Measurements from ENCODE around the gene PRKAG2.
"Not testable (repeated sequence)": the region's sequence is repeated elsewhere in the genome, so short reads cannot be mapped to it uniquely, and the experiment has no call there.

PRKAG2 gene

GRCh38 chr7:151849008-151849878, 27.7 kb downstream of the PRKAG2 start:
- no peak for DNase-seq

GRCh38 chr7:151847681-151848081, 29.2 kb downstream of the PRKAG2 start:
- no peak for DNase-seq

GRCh38 chr7:151847136-151847535, 29.8 kb downstream of the PRKAG2 start:
- DNase-seq: no peak

GRCh38 chr7:151845412-151846205, 31.3 kb downstream of the PRKAG2 start:
- no peak for DNase-seq

GRCh38 chr7:151844825-151845200, 32.1 kb downstream of the PRKAG2 start:
- DNase-seq: no peak

GRCh38 chr7:151844071-151844824, 32.7 kb downstream of the PRKAG2 start:
- DNase-seq: no peak

GRCh38 chr7:151843181-151843580, 33.7 kb downstream of the PRKAG2 start:
- DNase-seq: no peak

GRCh38 chr7:151841395-151842051, 35.4 kb downstream of the PRKAG2 start:
- DNase-seq: not testable (repeated sequence)

- DNase-seq: peak in 1 of 5 donors; percentile 39
These were observed 36.6 kb downstream of the PRKAG2 start for GRCh38 chr7:151840088-151840910.

- DNase-seq: no peak
These were observed 37.4 kb downstream of the PRKAG2 start for GRCh38 chr7:151839451-151839921.

- peak in 2 of 5 donors; percentile 26 to 96 for DNase-seq
These were observed 38.0 kb downstream of the PRKAG2 start for GRCh38 chr7:151838861-151839381.

- no peak for DNase-seq
These were observed 38.8 kb downstream of the PRKAG2 start for GRCh38 chr7:151838072-151838471.

- DNase-seq: no peak
These were observed 39.5 kb downstream of the PRKAG2 start for GRCh38 chr7:151837285-151838042.

GRCh38 chr7:151836927-151837205, 40.0 kb downstream of the PRKAG2 start:
- no peak for DNase-seq

- no peak for DNase-seq
These were observed 40.6 kb downstream of the PRKAG2 start for GRCh38 chr7:151836191-151836926.

- no peak for DNase-seq
These were observed 41.3 kb downstream of the PRKAG2 start for GRCh38 chr7:151835636-151836035.

- peak in 1 of 5 donors; percentile 31 for DNase-seq
These were observed 42.5 kb downstream of the PRKAG2 start for GRCh38 chr7:151834271-151835035.

- no peak for DNase-seq
These were observed 43.2 kb downstream of the PRKAG2 start for GRCh38 chr7:151833691-151834090.

GRCh38 chr7:151833213-151833651, 43.7 kb downstream of the PRKAG2 start:
- no peak for DNase-seq
